ENCODE data around the gene ADA. TPM values are rescaled to one million over a fixed set of nuclear protein-coding genes. Genes with fewer than 3 reads are reported as not detected.
A peak's percentile ranks its signal among the peaks of the same experiment; 100 is the strongest.

ADA gene
- total RNA-seq, 2 experiments from 2014 or later = 67.0 to 142 TPM

GRCh38 chr20:44684047-44684967 lies 32.8 kb upstream of the ADA start:
- Histone ChIP-seq H3K4me1 (ENCODE audit: insufficient read depth, low read length, poor library complexity, severe bottlenecking) (peaks cover 32% of the 10 kb centered on the region), H3K27ac (ENCODE audit: low read depth, low read length, poor library complexity, severe bottlenecking) (peak overlapping the region; percentile 42), H3K9me3 (ENCODE audit: low read length) (no peaks in the 10 kb centered on the region), H2AFZ (ENCODE audit: low read length) (peak overlapping the region; percentile 94), H3K9me2 (ENCODE audit: insufficient read depth, low read length) (no peaks in the 10 kb centered on the region), H3K36me3 (ENCODE audit: insufficient read depth, low read length) (no peaks in the 10 kb centered on the region), H3K4me2 (ENCODE audit: low read length) (peak overlapping the region; percentile 35), H4K20me1 (ENCODE audit: insufficient read depth, low read length) (no peaks in the 10 kb centered on the region), H3K79me2 (ENCODE audit: insufficient read depth, low read depth, low read length) (no peaks in the 10 kb centered on the region), H3K4me3 (ENCODE audit: low read depth, low read length, poor library complexity, severe bottlenecking) (no peak overlapping the region)
- no TSS peak for BruUV-seq (replicated peaks)
- intact Hi-C loops (cut with micrococcal nuclease; ENCODE audit: unreplicated experiment) = loop anchor here (2.0 to 5.0 kb wide), 3 partner anchors 107 to 470 kb away; no protein-coding TSS in a partner anchor
- ChIA-PET CTCF (ENCODE audit: unreplicated experiment) (interaction anchor here (0.6 kb wide), 2 partner anchors 34 to 142 kb away, joined by 3 to 21 read pairs; no protein-coding TSS in a partner anchor), POLR2A (interaction anchor here (0.7 to 1.0 kb wide), 4 partner anchors 37 to 91 kb away, joined by 3 to 4 read pairs (median 3); no protein-coding TSS in a partner anchor)
- DNase-seq (ENCODE audit: low spot score) = no peak
- TF ChIP-seq EZH2phosphoT487 (IDR thresholded peaks at IDR 0.05; ENCODE audit: borderline replicate concordance, low read depth, low read length) = no peak
- TF ChIP-seq, protein P1, sequence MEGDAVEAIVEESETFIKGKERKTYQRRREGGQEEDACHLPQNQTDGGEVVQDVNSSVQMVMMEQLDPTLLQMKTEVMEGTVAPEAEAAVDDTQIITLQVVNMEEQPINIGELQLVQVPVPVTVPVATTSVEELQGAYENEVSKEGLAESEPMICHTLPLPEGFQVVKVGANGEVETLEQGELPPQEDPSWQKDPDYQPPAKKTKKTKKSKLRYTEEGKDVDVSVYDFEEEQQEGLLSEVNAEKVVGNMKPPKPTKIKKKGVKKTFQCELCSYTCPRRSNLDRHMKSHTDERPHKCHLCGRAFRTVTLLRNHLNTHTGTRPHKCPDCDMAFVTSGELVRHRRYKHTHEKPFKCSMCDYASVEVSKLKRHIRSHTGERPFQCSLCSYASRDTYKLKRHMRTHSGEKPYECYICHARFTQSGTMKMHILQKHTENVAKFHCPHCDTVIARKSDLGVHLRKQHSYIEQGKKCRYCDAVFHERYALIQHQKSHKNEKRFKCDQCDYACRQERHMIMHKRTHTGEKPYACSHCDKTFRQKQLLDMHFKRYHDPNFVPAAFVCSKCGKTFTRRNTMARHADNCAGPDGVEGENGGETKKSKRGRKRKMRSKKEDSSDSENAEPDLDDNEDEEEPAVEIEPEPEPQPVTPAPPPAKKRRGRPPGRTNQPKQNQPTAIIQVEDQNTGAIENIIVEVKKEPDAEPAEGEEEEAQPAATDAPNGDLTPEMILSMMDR (conservative IDR thresholded peaks at IDR 0.05; ENCODE audit: low read length) = no peak

GRCh38 chr20:44683263-44684046 lies 32.0 kb upstream of the ADA start:
- peak; percentile 91 for DNase-seq (ENCODE audit: low spot score)
- no peaks in the 10 kb centered on the region for H3K79me2 ChIP-seq (ENCODE audit: insufficient read depth, low read depth, low read length)
- H3K4me2 ChIP-seq (ENCODE audit: low read length) = peak overlapping the region; percentile 35
- POLR2A ChIA-PET = interaction anchor here (0.6 to 1.1 kb wide), 8 partner anchors 36 to 1122 kb away, joined by 3 to 6 read pairs (median 4); partner anchors contain the start of gene YWHAB
- CTCF ChIA-PET (ENCODE audit: unreplicated experiment) = interaction anchor here (0.5 to 1.3 kb wide), 5 partner anchors 34 to 107 kb away, joined by 3 to 4 read pairs (median 3); no protein-coding TSS in a partner anchor
- H3K9me3 ChIP-seq (ENCODE audit: low read length) = no peaks in the 10 kb centered on the region
- H3K36me3 ChIP-seq (ENCODE audit: insufficient read depth, low read length) = no peaks in the 10 kb centered on the region
- TF ChIP-seq EZH2phosphoT487 (IDR thresholded peaks at IDR 0.05; ENCODE audit: borderline replicate concordance, low read depth, low read length) = no peak
- TF ChIP-seq, protein P1 (conservative IDR thresholded peaks at IDR 0.05; ENCODE audit: low read length) = peak; percentile 91
- peak overlapping the region; percentile 41 for H3K27ac ChIP-seq (ENCODE audit: low read depth, low read length, poor library complexity, severe bottlenecking)
- H3K4me1 ChIP-seq (ENCODE audit: insufficient read depth, low read length, poor library complexity, severe bottlenecking) = peaks cover 32% of the 10 kb centered on the region
- peak overlapping the region; percentile 94 for H2AFZ ChIP-seq (ENCODE audit: low read length)
- no TSS peak for BruUV-seq (replicated peaks)
- H3K9me2 ChIP-seq (ENCODE audit: insufficient read depth, low read length) = no peaks in the 10 kb centered on the region
- H4K20me1 ChIP-seq (ENCODE audit: insufficient read depth, low read length) = no peaks in the 10 kb centered on the region
- intact Hi-C loops (cut with micrococcal nuclease; ENCODE audit: unreplicated experiment) = loop anchor here (1.0 to 5.0 kb wide), 6 partner anchors 37 to 469 kb away; no protein-coding TSS in a partner anchor
- H3K4me3 ChIP-seq (ENCODE audit: low read depth, low read length, poor library complexity, severe bottlenecking) = no peak overlapping the region

All from OCI-LY7 (cell line).